Gastrocnemius medialis (tissue), 4 donors: ENCODE results near the gene LRRC41.

Source experiments
- CTCF ChIP-seq, 5 experiments: fragments of 450-650 bp in 3 of 5; fragments of 200-600 bp in 2 of 5; sonication (generic) in 2 of 5; IDR thresholded peaks in 4 of 5; conservative IDR thresholded peaks in 1 of 5; 1 replicate in 4 of 5; 2 replicates in 1 of 5; pipeline ENCODE4 v1.5.1; 2016 to 2019; ENCODE audit warnings: antibody characterized with exemption in 5 of 5, mild to moderate bottlenecking in 3 of 5, moderate library complexity in 3 of 5
- POLR2A ChIP-seq, 2 donors: fragments of 450-650 bp; IDR thresholded peaks; one replicate each; pipeline ENCODE4 v1.6.1; 2017; ENCODE audit warnings: antibody characterized with exemption in 2 of 2, mild to moderate bottlenecking in 2 of 2, moderate library complexity in 2 of 2

- TF ChIP-seq POLR2A (IDR thresholded peaks at IDR 0.05): no peak
- no peak for TF ChIP-seq CTCF (IDR thresholded peaks at IDR 0.05 in 4 of 5, conservative IDR thresholded peaks at IDR 0.05 in 1 of 5)
Measured at GRCh38 chr1:46306159-46306530, 2.7 kb upstream of the LRRC41 start.
